Mesenchymal stem cell (in vitro differentiated cells and primary cell): Measurements from ENCODE around the gene GLI2.

Experiments used
- DNase-seq: peaks from one replicate; pipeline ENCODE4 v3.0.0-alpha.2; 2013
- H2AFZ ChIP-seq: one replicate; pipeline ENCODE4 v1.6.1; 2013; ENCODE audit warnings: low read depth, mild to moderate bottlenecking, control low read depth, inconsistent platforms, low read length, moderate library complexity
- H2AK5ac ChIP-seq: 2 replicates; pipeline ENCODE4 v1.6.1; 2013; ENCODE audit warnings: low read length, moderate library complexity, mild to moderate bottlenecking, inconsistent platforms; ENCODE audit not compliant: severe bottlenecking
- H2BK120ac ChIP-seq: one replicate; pipeline ENCODE4 v1.6.1; 2013; ENCODE audit warnings: low read depth, mild to moderate bottlenecking, inconsistent platforms, low read length, moderate library complexity
- H2BK12ac ChIP-seq, 2 experiments: one replicate each; pipeline ENCODE4 v1.6.1; 2013; ENCODE audit warnings: inconsistent platforms in 2 of 2, low read length in 2 of 2, mild to moderate bottlenecking in 2 of 2, moderate library complexity in 2 of 2, control low read depth in 1 of 2
- H2BK15ac ChIP-seq: one replicate; pipeline ENCODE4 v1.6.1; 2013; ENCODE audit warnings: mild to moderate bottlenecking, low read depth, inconsistent platforms; ENCODE audit not compliant: poor library complexity, severe bottlenecking
- H2BK5ac ChIP-seq: 2 replicates; pipeline ENCODE4 v1.6.1; 2013; ENCODE audit warnings: low read depth, mild to moderate bottlenecking, low read length, control low read depth, inconsistent platforms; ENCODE audit not compliant: poor library complexity, severe bottlenecking
- H3K14ac ChIP-seq, 2 experiments: one replicate each; pipeline ENCODE4 v1.6.1; 2013; ENCODE audit warnings: inconsistent platforms in 2 of 2, low read length in 2 of 2, control low read depth in 1 of 2, mild to moderate bottlenecking in 1 of 2, moderate library complexity in 1 of 2
- H3K18ac ChIP-seq, 2 experiments: one replicate each; pipeline ENCODE4 v1.6.1; 2013; ENCODE audit warnings: inconsistent platforms in 2 of 2, low read length in 2 of 2, control low read depth in 1 of 2, low read depth in 1 of 2, mild to moderate bottlenecking in 1 of 2
- H3K23ac ChIP-seq, 2 experiments: one replicate each; pipeline ENCODE4 v1.6.1; 2013; ENCODE audit warnings: inconsistent platforms in 2 of 2, low read length in 2 of 2, mild to moderate bottlenecking in 2 of 2, moderate library complexity in 2 of 2, control low read depth in 1 of 2
- H3K27ac ChIP-seq: 2 replicates; pipeline ENCODE4 v1.5.1; 2013; ENCODE audit warnings: mild to moderate bottlenecking, moderate library complexity, low read length, control low read depth, inconsistent platforms; ENCODE audit not compliant: poor library complexity, severe bottlenecking
- H3K27me3 ChIP-seq, 2 experiments: 2 replicates each; pipeline versions ENCODE4 v1.6.1 to v1.7.0; 2013; ENCODE audit warnings: low read length in 2 of 2, mild to moderate bottlenecking in 2 of 2, moderate library complexity in 2 of 2, control low read depth in 1 of 2, inconsistent platforms in 1 of 2; ENCODE audit not compliant: control insufficient read depth in 1 of 2, insufficient read depth in 1 of 2
- H3K36me3 ChIP-seq, 2 experiments: 2 replicates each; pipeline versions ENCODE4 v1.6.1 to v1.7.0; 2013; ENCODE audit warnings: low read length in 2 of 2, control low read depth in 1 of 2, inconsistent platforms in 1 of 2, low read depth in 1 of 2, mild to moderate bottlenecking in 1 of 2; ENCODE audit not compliant: insufficient read depth in 2 of 2, control insufficient read depth in 1 of 2
- H3K4ac ChIP-seq, 2 experiments: one replicate each; pipeline ENCODE4 v1.6.1; 2013; ENCODE audit warnings: inconsistent platforms in 2 of 2, low read length in 2 of 2, mild to moderate bottlenecking in 2 of 2, moderate library complexity in 2 of 2, control low read depth in 1 of 2, low read depth in 1 of 2
- H3K4me1 ChIP-seq: 2 replicates; pipeline ENCODE4 v1.6.1; 2013; ENCODE audit warnings: low read depth, low read length, control low read depth; ENCODE audit not compliant: control insufficient read depth, insufficient read depth
- H3K4me2 ChIP-seq: 2 replicates; pipeline ENCODE4 v1.6.1; 2013; ENCODE audit warnings: low read length, mild to moderate bottlenecking, inconsistent platforms; ENCODE audit not compliant: poor library complexity, severe bottlenecking
- H3K4me3 ChIP-seq, 2 experiments: 2 replicates each; pipeline versions ENCODE4 v1.5.1 to v1.7.0; 2013; ENCODE audit warnings: low read length in 2 of 2, mild to moderate bottlenecking in 2 of 2, control low read depth in 1 of 2, low read depth in 1 of 2; ENCODE audit not compliant: insufficient read depth in 1 of 2
- H3K79me1 ChIP-seq: replicated peaks from 2 replicates; pipeline ENCODE4 v1.6.1; 2013; ENCODE audit warnings: mild to moderate bottlenecking, control low read depth, low read length, inconsistent platforms; ENCODE audit not compliant: poor library complexity, severe bottlenecking
- H3K9ac ChIP-seq: 2 replicates; pipeline ENCODE4 v1.7.0; 2013; ENCODE audit warnings: mild to moderate bottlenecking, low read length, moderate library complexity
- H3K9me3 ChIP-seq: 2 replicates; pipeline ENCODE4 v1.7.0; 2013; ENCODE audit warnings: mild to moderate bottlenecking, low read length; ENCODE audit not compliant: control insufficient read depth
- H4K8ac ChIP-seq: one replicate; pipeline ENCODE4 v1.6.1; 2013; ENCODE audit warnings: inconsistent platforms, mild to moderate bottlenecking, low read length, moderate library complexity
- H4K91ac ChIP-seq: one replicate; pipeline ENCODE4 v1.6.1; 2013; ENCODE audit warnings: mild to moderate bottlenecking, low read length, inconsistent platforms
- WGBS: methylation state at CpG from one replicate; pipeline ENCODE4 v1.1.7; 2013; ENCODE audit warnings: mixed read lengths; 5-methylcytosine and 5-hydroxymethylcytosine counted together

The GLI2 gene

DNA sequence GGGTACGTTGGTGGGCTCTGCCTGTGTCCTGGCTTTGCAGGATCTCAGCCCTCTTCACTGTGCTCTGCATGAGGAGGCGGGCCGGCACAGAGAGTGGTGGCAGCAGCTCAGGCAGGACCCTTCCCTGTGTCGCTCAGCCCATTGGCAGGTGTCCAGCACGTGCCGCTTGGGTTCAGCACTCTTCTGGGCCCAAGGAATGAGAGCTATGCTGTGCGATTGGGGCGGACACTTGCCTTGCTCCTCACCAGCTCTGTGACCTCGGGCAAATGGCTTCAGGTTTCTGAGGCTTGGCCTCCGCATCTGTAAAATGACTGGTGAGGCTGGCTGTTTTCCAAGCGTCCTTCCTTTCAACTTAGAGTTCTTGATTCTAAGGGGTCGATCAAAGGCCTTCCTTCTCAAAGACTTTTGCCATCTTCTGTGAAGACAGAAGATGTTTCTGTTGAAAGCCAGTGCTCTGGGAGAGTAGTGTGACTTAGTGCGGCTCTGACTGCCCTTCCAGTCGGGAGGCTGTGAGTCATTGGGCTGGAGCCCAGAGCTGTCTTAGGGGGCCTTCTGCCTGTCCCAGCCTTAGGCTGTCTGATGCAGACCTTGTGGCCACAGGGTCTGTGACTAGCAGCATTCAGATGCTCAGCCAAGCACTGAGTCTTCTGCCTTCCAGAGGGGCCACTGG, 35.6 kb downstream of the GLI2 start:
- Histone ChIP-seq H3K23ac (peak overlapping the region in 1 of 2 experiments; percentile 5), H3K4me1 (peaks cover 34% of the 10 kb centered on the region), H3K36me3 (peaks cover 0 to 3% of the 10 kb centered on the region in 2 experiments), H4K91ac (peak overlapping the region; percentile 92), H3K4ac (peak overlapping the region; percentile 50 to 69), H3K79me1 (peaks cover 38% of the 10 kb centered on the region), H3K4me3 (peak overlapping the region in 1 of 2 experiments; percentile 13), H3K27ac (peak overlapping the region; percentile 46), H3K4me2 (no peak overlapping the region), H2AK5ac (peak overlapping the region; percentile 1), H2AFZ (no peak overlapping the region), H2BK12ac (peak overlapping the region; percentile 88 to 91), H3K9me3 (no peaks in the 10 kb centered on the region), H3K9ac (peak overlapping the region; percentile 56), H2BK5ac (peak overlapping the region; percentile 33), H3K14ac (peak overlapping the region in 1 of 2 experiments; percentile 66), H3K18ac (peak overlapping the region; percentile 85 to 95), H4K8ac (peak overlapping the region; percentile 83), H2BK120ac (peak overlapping the region; percentile 56), H3K27me3 (no peaks in the 10 kb centered on the region), H2BK15ac (peak overlapping the region; percentile 87)
- 51% methylated on average over 14 of the region's 14 CpGs for WGBS
- DNase-seq: peak; percentile 98

DNA sequence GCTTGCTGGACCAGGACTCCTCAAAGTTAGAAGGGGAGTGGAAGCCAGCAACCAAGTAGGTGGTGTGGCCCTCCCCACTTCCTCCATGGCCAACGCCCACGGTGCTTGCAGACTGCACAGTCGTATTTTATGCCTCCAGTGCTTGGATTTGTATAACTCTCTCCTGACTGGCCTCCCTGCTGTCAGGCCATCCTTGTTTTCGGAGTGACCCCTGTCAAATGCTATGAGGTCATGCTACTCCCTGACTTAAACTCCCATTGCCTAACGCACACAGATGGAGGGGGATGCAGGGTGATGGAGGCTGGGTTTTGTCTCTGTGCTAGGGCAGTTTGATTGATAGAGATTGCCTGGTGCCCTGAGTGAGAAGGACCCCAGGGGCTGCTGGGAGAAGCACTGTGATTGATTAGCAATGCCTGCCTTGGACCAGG, 36.1 kb downstream of the GLI2 start:
- Histone ChIP-seq H3K23ac (peak overlapping the region in 1 of 2 experiments; percentile 40), H3K4me1 (peaks cover 30% of the 10 kb centered on the region), H2BK5ac (peak overlapping the region; percentile 33), H2AFZ (no peak overlapping the region), H3K9me3 (no peaks in the 10 kb centered on the region), H3K27ac (peak overlapping the region; percentile 46), H2BK12ac (peak overlapping the region; percentile 28 to 88), H2AK5ac (peak overlapping the region; percentile 25), H2BK120ac (peak overlapping the region; percentile 56), H4K8ac (peak overlapping the region; percentile 79), H3K79me1 (peaks cover 36% of the 10 kb centered on the region), H3K36me3 (peaks cover 0 to 3% of the 10 kb centered on the region in 2 experiments), H3K4ac (peak overlapping the region; percentile 9 to 19), H3K4me2 (no peak overlapping the region), H3K18ac (peak overlapping the region; percentile 85 to 95), H4K91ac (peak overlapping the region; percentile 92), H3K9ac (peak overlapping the region; percentile 47), H3K14ac (peak overlapping the region in 1 of 2 experiments; percentile 55), H2BK15ac (peak overlapping the region; percentile 87), H3K27me3 (no peaks in the 10 kb centered on the region), H3K4me3 (peak overlapping the region in 1 of 2 experiments; percentile 5)
- 16% methylated on average over 4 of the region's 5 CpGs for WGBS
- no peak for DNase-seq

- Histone ChIP-seq H2AK5ac (peak overlapping the region; percentile 25), H2BK120ac (peak overlapping the region; percentile 42), H3K27ac (no peak overlapping the region), H3K4me3 (peak overlapping the region in 1 of 2 experiments; percentile 5), H3K4me2 (no peak overlapping the region), H3K4ac (peak overlapping the region; percentile 9 to 19), H3K9ac (peak overlapping the region; percentile 47), H3K4me1 (peaks cover 26% of the 10 kb centered on the region), H2BK15ac (no peak overlapping the region), H3K79me1 (peaks cover 38% of the 10 kb centered on the region), H3K27me3 (no peaks in the 10 kb centered on the region), H3K14ac (no peak overlapping the region), H2BK12ac (peak overlapping the region; percentile 28 to 88), H3K18ac (peak overlapping the region; percentile 85 to 95), H4K91ac (peak overlapping the region; percentile 92), H3K23ac (no peak overlapping the region), H2AFZ (no peak overlapping the region), H2BK5ac (no peak overlapping the region), H3K36me3 (peaks cover 0 to 3% of the 10 kb centered on the region in 2 experiments), H3K9me3 (no peaks in the 10 kb centered on the region), H4K8ac (peak overlapping the region; percentile 47)
- peak; percentile 88 for DNase-seq
- 40% methylated on average over 4 of the region's 5 CpGs for WGBS
Measured at GRCh38 chr2:120772261-120772660, 36.6 kb downstream of the GLI2 start.

DNA sequence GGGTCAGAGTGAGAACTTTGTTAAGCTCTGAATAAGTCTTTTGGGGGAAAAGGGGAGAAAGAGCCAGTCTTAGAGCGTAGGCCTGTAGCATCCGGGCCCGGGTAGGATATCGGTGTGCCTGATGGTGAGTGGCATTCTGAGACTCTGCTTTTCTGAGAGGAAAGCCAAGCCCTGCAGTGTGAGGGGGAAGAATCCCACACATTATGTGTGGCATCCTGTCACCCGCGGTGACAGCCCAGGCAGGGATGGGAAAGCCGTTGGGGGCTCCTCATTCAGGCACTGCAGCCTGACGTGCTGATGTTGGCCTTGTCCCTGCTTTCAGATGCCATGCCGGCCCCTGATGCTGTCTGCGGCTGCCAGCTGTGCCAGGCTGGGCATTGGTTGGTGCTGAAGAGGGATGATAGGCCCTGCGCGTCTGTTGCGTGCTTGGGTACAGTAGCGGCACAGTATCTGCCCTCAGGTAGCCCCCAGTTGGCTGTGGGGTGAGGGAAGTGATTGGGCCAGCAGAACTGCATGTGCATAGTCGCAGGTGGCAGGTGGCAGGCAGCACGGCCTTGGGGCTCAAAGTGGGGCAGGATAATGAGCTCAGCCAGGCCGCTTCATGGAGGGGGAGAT, 37.6 kb downstream of the GLI2 start:
- H3K27ac ChIP-seq: no peak overlapping the region
- no peak overlapping the region for H2BK15ac ChIP-seq
- DNase-seq: no peak
- peak overlapping the region; percentile 6 to 91 for H3K18ac ChIP-seq
- no peak overlapping the region for H3K23ac ChIP-seq
- H3K4me3 ChIP-seq: no peak overlapping the region
- H3K79me1 ChIP-seq: peaks cover 43% of the 10 kb centered on the region
- 91% methylated on average over 16 of the region's 17 CpGs for WGBS
- peaks cover 0 to 3% of the 10 kb centered on the region in 2 experiments for H3K36me3 ChIP-seq
- H3K14ac ChIP-seq: peak overlapping the region in 1 of 2 experiments; percentile 94
- peak overlapping the region; percentile 11 for H2AK5ac ChIP-seq
- peak overlapping the region; percentile 29 to 32 for H3K4ac ChIP-seq
- no peak overlapping the region for H2AFZ ChIP-seq
- H3K4me1 ChIP-seq: peaks cover 32% of the 10 kb centered on the region
- H4K91ac ChIP-seq: peak overlapping the region; percentile 62
- no peak overlapping the region for H4K8ac ChIP-seq
- H2BK120ac ChIP-seq: no peak overlapping the region
- no peaks in the 10 kb centered on the region for H3K27me3 ChIP-seq
- H2BK5ac ChIP-seq: no peak overlapping the region
- no peaks in the 10 kb centered on the region for H3K9me3 ChIP-seq
- H2BK12ac ChIP-seq: peak overlapping the region; percentile 81 to 94
- no peak overlapping the region for H3K4me2 ChIP-seq
- H3K9ac ChIP-seq: no peak overlapping the region
